ENCODE data around the gene RRBP1.

The RRBP1 gene

GRCh38 chr20:17643531-17644188 is 38.4 kb downstream of the RRBP1 start:
- no peak for DNase-seq
- in situ Hi-C loops (cut with HindIII; ENCODE audit: low pct_ligation_motif_present, low pct_unique_long_range_greater_than_20kb, low sequenced_read_pairs): no loop called here

DNA sequence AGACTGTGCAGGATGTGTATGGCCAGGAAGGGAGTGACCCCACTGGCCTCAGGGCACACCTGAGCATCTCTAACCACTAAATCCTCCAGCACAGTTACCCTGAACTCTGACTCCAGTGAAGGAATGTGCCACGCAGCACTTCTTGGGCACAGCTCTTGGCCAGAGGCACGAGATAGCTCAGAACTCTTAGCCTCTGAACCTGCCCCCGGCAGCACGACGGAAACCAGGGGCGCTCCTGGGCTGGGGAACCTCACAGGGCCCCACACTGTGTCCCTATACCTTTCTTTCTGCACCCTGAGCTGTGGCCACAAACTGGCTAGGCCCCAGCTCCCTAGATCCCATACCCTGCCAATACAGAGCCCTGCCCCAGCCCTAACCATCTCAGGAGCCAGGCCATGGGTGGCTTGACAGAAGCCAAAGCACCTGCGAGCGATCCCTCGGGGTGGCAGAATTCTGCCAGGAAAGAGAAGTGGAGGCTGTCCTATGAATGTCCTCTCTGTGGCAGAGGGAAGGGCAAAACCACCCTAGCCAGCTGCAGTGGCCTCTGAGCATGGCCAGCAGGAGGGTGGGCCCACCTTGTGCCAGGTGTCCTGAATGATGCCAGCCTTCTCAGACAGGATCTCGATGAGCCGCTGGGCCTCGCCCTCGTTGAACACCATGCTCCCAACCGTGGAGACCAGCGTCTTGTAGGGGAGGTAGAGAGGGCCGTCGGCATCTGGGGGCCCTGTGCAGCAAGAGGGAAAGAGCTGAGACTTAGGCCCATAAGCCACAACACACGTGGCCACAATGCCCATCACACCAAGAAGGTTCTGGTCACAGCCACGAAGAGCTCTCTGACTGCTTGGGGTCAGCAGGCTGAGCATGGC is 39.4 kb downstream of the RRBP1 start:
- no peak for DNase-seq
- in situ Hi-C loops (cut with HindIII; ENCODE audit: low pct_ligation_motif_present, low pct_unique_long_range_greater_than_20kb, low sequenced_read_pairs): no loop called here

DNA sequence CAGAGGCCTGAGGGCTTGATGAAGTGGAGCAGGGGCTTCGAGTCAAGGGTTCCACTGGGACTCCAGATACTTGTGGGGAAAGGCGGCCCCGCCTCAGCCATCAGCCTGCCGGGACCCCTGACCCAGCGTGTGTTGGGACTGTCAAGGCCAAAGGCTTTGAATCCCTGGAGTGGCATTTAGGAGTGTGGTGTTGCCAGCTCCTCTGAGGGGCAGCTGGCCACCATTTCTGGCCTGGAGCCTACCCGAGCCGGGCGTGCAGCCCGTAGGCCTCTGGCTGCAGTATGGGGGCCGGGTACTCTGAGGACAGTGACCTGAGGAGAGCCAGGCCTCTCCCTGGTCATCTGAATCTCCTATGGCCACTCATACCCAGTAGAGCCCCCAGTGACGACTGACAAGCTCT is 40.0 kb downstream of the RRBP1 start:
- no peak for DNase-seq
- in situ Hi-C loops (cut with HindIII; ENCODE audit: low pct_ligation_motif_present, low pct_unique_long_range_greater_than_20kb, low sequenced_read_pairs): no loop called here

GRCh38 chr20:17641520-17641964 is 40.5 kb downstream of the RRBP1 start:
- DNase-seq: no peak
- in situ Hi-C loops (cut with HindIII; ENCODE audit: low pct_ligation_motif_present, low pct_unique_long_range_greater_than_20kb, low sequenced_read_pairs): no loop called here

GRCh38 chr20:17640875-17641378 is 41.1 kb downstream of the RRBP1 start:
- no peak for DNase-seq
- in situ Hi-C loops (cut with HindIII; ENCODE audit: low pct_ligation_motif_present, low pct_unique_long_range_greater_than_20kb, low sequenced_read_pairs): no loop called here

DNA sequence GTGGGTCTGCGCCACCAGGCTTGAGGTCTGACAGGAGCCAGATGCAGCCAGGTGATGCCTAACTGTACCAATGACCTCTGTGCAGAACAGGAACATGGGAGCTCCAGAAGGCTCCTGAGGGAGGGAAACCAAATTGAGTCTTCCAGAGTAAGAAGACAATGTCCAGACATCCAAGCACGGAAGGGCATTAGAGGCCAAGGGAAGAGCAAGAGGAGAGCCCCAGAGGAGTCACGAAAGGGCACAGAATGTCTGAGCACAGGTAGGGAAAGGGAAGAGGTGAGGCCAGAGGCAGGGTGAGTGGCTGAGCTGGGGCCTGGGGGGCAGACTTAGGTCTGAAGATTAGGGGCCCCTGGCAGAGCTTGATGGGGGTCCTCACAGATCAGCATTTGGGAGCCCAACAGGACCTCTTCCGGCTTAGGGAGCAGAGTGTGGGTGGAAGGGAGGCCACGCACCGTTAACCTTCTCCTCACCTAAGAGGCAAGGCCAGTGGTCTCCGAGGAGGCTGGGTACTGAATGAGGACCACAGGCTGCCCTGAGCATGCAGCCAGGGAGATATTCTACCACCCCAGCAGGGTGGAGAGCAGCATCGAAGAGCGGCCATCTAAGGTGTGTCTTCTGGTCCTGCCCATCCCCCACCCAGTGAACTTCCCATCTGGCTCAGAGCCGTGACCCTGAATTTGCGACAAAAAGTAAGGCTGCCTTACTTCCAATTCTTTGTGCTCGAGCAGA is 41.7 kb downstream of the RRBP1 start:
- DNase-seq: no peak
- in situ Hi-C loops (cut with HindIII; ENCODE audit: low pct_ligation_motif_present, low pct_unique_long_range_greater_than_20kb, low sequenced_read_pairs): no loop called here

DNA sequence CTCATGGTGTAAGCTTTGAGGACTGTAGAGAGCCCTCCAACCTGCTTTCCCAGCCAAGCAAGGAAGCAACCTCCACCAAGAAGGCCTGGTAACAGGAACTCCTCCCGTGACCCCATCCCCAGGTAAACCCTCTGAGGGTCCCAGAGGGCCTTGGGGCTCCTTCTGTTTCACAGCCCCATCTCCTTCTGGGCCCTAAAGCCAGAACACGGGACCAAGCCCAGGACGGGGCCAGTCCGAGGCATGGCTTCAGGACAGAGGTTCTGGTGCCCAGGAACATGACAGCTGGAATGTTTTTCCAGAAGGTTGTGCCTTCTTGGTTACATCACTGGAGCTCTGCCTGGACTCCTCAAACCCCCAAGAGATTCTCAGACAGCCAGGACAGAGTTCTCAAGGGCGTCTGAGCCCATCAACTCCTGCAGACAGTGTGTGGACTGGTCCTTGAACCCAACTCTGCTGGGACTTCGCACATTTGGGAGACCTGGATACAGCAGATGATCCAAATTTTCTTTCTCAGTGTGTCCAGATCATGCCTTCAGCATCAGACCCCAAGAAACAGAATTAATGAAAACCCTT is 43.1 kb downstream of the RRBP1 start:
- in situ Hi-C loops (cut with HindIII; ENCODE audit: low pct_ligation_motif_present, low pct_unique_long_range_greater_than_20kb, low sequenced_read_pairs): no loop called here
- no peak for DNase-seq

GRCh38 chr20:17637985-17638640 is 43.9 kb downstream of the RRBP1 start:
- no peak for DNase-seq
- in situ Hi-C loops (cut with HindIII; ENCODE audit: low pct_ligation_motif_present, low pct_unique_long_range_greater_than_20kb, low sequenced_read_pairs): no loop called here

DNA sequence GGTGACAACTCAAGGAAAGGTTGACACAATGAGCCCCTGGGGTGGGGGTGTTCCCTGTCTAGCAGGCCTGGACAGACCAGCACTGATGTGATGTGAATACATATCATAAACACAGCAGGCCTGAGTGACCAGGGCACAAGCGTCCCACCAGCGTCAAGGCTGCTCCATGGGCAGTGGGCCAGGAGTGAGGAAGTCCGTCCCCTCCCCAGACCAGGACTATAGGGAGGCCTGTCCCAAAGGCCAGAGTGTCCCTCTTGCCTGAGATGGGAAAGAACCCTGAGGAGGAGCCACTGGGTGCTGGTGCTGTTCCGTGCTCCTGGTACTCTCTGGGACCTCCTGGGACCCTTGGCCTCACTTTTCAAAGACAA is 44.6 kb downstream of the RRBP1 start:
- in situ Hi-C loops (cut with HindIII; ENCODE audit: low pct_ligation_motif_present, low pct_unique_long_range_greater_than_20kb, low sequenced_read_pairs): no loop called here
- DNase-seq: no peak

DNA sequence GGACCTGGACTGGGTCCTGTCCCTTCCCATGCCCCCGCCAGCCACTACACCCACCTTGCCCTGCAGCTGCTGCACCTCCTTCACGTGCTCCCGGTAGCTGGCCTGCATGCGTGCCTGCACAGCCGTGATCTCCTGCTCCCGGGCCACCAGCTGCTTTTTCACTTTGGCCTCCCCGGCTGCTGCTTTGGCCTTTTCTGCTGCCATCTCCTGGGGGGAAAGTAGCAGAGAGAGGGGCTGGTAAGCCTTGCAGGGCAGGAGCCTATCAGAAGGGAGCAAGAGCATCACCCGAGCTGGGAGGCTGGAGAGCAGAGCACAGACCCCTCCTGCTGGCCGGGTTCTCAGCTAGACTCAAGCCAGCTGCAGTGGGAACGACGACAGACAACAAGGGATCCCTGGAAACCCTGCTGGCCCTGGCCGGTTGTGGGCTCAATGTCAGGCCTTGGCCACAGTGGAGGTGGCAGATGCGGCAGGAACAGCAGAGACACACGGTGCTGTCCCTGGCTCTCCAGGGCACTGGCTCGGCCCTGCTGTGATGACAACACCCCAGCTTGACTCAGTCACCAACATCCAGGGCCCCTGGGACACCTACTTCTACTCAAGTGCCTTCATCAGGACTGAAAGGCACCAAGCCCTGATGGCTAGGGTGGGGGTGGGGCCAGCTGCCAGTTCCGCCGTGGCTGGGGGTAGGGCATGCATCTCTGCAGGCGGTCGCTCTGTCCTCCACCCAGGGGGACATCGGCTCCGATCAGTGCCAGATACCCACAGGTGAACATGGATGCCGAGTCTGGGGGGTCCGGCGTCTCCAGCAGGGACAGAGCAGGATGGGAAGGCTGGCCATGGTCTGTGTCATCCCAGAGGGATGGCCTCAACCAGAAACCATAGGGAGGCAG is 45.3 kb downstream of the RRBP1 start:
- DNase-seq: no peak
- in situ Hi-C loops (cut with HindIII; ENCODE audit: low pct_ligation_motif_present, low pct_unique_long_range_greater_than_20kb, low sequenced_read_pairs): no loop called here

- in situ Hi-C loops (cut with HindIII; ENCODE audit: low pct_ligation_motif_present, low pct_unique_long_range_greater_than_20kb, low sequenced_read_pairs): no loop called here
- no peak for DNase-seq
These were observed 46.5 kb downstream of the RRBP1 start for GRCh38 chr20:17635332-17636244.

- DNase-seq: no peak
- in situ Hi-C loops (cut with HindIII; ENCODE audit: low pct_ligation_motif_present, low pct_unique_long_range_greater_than_20kb, low sequenced_read_pairs): no loop called here
These were observed 47.2 kb downstream of the RRBP1 start for GRCh38 chr20:17634661-17635331.

DNA sequence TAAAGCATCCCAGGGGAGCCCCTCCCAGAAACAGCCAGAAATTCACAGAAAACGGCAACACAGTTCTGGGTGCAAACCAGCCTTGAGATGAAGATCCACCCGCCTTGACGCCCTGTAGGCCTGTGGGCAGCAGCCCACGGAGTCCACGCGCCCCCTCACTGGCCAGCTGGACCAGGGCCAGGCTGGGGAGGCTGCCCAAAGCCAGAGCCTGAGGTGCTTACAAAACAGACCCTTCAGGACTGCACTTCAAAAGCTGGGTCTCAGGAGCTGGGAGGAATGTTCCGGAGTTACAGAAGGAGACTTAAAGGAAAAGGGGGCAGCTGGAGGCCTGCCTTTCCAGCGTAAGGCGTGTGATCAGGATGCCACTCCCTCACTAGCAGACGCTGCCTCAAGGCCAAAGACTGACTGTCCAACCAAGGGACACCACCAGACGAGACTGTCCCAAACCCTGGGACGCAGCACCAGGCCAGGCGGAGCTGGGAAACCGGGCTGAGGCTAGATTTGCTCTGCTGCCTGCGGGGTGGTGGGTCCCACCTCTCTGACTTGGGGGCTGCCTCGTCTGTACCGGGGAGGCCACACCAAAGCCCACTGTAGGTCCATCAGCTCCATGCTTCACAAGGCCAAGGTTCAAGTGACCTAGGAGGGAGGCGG is 48.1 kb downstream of the RRBP1 start:
- DNase-seq: no peak
- in situ Hi-C loops (cut with HindIII; ENCODE audit: low pct_ligation_motif_present, low pct_unique_long_range_greater_than_20kb, low sequenced_read_pairs): no loop called here

DNA sequence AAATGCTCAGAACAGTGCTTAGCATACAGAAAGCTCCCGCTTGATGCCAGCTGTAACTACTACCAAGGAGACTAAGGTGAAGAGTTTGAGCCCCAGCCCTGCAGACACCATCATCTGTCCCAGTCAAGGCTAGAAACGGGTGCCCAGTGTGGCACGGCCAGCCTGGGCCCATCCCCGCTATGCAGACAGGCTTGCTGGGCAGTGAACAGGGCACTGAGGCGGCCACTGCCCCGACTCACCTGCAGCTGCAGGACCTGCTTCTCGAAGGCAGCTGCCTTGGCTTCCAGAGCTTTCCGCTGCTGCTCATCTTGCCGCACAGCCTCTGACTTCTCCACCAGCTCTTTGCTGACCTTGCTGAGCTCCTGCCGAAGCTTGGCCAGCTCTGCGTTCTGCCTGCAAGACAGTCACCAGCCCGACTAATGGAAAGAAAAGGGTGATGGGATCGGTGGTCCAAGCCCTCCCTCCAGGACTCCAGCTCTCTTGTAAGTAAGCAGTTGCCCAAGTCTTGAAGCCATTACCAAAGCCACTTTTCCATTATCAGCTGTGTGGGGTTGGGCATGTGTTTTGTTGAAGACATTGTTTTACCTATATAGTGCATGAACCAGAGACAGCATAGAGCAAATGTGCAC is 48.7 kb downstream of the RRBP1 start:
- in situ Hi-C loops (cut with HindIII; ENCODE audit: low pct_ligation_motif_present, low pct_unique_long_range_greater_than_20kb, low sequenced_read_pairs): no loop called here
- no peak for DNase-seq

- DNase-seq: no peak
- in situ Hi-C loops (cut with HindIII; ENCODE audit: low pct_ligation_motif_present, low pct_unique_long_range_greater_than_20kb, low sequenced_read_pairs): no loop called here
These were observed 50.3 kb downstream of the RRBP1 start for GRCh38 chr20:17631576-17632319.

All from ACHN (cell line).